ENCODE results near the gene TCEANC2.

The TCEANC2 gene

DNA sequence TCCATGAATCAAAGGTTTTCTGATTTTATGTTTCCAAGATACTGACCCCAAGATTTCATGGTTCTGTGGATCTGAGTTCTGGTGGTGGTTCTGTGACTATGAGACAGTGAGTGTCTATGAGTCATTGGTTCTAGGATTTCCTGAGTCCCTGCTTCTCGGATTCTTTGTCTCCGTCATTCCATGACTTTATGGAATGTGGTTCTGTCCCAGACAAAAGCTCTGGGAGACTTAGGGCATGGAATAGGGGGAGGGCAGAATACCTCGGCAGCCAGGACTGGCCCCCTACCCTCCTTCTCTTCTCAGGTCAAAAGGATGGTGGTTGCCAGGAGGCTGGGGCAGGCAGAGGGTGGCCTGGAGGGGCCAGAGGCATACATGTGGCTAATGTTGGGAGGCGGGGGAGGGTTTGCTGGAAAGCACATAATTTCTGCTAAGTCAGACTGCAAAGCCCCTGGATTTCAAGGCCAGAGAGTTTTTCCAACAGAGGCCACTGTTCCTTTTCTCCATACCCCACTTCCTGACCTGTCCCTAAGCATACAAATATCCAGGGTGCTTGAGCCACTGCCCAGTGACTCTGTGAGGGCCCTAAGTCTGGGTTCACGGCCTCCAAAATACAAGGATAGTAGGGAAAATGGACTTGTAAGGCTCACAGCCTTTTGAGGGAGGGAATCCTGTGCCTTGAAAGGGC lies 82.2 kb downstream of the TCEANC2 start:
- DNase-seq (ENCODE audit: low read depth, low spot score) = no peak

DNA sequence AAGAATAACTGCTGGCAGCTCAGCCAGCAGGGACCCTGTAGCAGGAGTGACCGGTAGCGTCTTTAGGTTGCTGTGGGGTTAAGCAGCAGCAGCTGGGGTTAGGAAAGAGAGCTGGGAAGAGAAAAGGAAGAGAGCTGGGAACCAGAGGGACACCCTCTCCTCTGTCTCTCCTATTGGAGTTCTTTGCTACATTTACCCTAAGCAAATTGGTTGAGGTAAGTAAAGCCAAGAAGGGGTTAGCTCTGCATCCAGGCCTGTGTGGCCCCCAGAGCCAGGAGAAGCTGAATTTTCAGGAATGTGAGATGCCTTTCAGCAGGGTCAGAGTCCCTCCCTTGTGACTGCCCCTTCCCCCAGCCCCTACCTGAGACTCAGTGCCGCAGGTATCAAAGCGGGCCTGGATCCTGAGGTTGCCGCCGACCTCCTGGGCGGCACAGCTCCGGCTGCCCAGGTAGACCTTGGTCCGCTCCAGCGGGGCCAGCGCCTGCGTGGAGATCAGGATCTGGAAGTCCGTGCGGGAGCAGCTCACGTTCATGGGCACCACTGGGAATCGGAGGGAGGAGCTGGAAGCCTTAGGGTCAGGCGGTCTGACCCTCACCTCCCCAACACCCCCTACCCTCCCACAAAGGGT lies 83.0 kb downstream of the TCEANC2 start:
- no peak for DNase-seq (ENCODE audit: low read depth, low spot score)

DNA sequence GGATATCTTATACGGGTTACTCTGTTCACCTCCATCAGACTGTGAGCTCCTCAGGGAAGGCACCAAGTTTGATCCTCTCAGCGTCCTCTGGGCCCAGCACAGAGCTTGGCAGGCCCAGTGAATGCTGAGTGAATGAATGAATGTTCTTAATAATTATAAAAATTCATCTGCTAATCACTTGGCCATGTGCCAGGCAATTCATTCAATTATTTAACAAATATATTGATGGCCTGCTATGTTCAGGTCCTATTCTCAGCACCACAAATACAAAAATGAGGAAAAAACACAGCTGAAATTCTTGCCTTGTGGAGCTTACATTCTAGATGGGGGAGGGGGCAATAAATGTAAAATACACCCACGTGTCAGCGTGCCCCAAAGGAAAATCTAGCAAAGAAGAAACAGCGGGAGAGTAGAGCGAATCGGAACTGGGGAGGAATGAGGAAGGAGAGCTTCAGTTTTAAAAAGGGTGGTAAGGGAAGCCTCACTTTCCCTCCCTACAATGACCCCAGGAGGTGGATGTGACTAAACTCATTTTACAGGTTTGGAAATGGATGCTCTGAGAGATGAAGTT lies 83.6 kb downstream of the TCEANC2 start:
- no peak for DNase-seq (ENCODE audit: low read depth, low spot score)

DNA sequence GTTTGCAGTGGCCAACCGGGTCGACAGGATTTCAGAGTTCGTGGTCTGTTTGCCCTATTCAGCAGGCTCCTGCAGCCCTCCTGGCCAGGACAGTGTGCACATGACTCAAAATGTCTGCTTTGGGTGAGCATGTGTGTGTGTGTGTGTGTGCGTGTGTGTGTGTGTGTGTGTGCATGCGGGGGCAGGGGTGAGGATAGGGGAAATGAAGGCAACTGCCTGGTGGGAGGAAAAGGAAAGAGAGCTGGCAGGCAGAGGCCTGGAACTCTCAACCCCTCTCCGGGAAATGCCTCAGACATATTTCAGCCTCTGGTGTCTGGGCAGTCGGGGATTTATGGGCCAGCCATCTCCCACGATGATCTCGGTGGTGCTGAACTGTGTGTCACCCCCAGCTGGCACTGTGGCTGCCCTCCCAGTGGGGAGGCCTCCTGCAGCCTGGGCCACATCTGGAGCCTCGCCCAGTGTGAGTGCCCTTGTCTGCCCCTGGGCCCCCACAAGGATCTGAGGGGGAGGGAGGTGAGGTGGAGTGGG lies 84.2 kb downstream of the TCEANC2 start:
- no peak for DNase-seq (ENCODE audit: low read depth, low spot score)

DNA sequence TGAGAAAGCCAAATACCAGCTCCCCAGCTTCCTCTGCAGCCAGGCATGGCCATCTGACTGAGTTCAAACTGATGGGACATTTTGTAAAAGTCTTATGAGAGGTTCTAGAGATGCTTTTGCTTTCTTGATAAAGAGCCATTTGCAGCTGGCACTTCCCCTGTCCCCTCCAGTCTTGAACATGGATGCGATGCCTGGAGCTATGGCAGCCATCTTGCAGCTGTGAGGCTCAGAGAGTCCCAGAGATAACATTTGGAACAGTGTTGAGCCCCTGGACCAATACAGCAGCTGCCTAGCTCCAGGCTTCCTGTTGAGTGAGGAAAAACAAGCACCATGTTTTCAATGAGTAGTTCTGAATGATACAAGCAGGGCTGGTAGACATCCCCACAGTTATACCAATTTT lies 85.6 kb downstream of the TCEANC2 start:
- DNase-seq (ENCODE audit: low read depth, low spot score) = no peak

DNA sequence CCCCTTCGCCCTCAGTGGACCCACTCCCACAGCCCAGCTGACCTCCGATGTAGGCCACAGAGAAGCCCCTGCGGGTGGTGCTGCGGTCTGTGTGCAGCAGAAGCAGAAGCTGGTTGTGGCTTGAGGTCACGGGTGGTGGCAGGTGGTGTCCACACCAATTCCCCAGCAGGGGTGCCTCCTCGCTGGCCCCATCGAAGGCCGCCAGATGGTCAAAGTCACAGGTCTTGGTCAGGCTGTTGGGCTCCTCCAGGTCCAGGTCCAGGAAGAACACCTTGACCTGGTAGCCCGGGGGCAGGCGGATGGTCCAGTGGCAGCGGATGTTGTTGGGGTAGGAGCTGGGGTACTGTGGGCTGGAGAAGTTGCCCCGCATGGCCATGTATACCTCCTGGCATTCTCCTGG lies 86.3 kb downstream of the TCEANC2 start:
- no peak for DNase-seq (ENCODE audit: low read depth, low spot score)

DNA sequence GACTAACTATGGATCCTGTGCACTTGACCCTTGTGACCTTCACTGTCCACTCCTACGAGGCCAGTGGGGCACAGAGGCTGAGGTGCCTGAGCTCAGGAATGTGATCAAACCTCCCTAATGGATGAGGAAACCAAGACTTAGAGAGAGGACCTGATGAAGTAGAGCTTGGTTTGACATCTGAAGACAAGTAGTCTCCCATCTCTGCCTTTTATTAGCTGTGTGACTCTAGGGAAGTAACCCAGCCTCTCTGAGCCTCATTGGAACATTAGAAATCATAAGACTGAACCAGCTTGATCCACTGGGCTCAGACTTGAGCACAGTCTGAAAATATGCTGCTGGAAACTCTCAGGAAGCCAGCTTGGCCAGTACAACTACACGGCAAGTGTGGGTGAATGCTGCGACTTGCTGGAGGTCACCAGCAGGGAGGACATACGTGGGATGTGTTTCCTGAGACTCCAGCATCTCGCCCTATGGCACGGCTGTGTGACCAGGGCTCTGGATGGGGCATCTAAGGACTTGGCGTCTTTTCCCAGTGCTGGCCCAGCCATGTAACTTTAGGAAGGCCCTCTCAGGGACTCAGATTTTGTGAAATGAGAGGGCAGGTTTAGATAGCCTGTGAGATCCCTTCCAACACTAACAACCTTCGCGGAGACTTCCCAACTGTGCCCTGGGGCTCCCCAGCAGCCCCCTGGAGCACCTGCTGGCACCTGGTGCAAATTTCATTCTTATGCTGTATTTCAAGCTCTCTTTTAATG lies 88.9 kb downstream of the TCEANC2 start:
- DNase-seq (ENCODE audit: low read depth, low spot score) = no peak

DNA sequence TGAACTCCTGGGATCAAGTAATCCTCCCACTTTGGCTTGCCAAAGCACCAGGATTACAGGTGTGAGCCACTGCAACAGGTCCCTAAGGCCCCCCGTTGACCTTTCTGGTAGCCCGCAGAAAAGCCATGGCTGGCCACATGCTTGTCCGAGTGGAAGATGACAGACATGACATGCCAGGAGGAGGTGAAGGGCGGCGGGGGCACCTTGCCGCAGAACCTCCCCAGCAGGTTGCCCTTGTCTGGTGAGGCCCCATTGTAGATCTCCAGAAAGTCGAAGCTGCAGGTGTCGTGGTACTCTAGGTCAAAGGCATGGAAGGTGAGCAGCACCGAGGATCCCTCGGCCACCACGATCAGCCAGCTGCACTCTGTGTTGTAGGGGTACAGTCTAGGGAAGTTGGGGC lies 91.0 kb downstream of the TCEANC2 start:
- DNase-seq (ENCODE audit: low read depth, low spot score) = no peak

DNA sequence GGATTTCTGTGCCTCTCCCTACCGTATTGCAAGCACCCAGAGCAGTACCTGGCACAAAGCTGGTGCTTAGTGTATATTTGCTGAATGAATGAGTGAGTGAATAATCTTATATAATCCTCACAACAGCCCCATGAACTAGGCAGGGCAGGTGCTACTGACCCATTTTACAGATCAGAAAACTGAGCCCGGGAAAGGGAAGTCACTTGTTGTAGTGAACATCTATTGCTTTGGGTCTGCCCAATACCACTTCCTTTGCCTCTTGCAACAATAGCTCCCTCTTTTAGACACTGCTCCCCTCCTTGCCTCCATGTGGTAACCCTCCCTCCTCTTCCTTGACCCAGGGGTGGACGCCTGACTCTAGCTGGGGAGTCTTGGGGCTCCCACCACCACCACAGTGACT lies 96.3 kb downstream of the TCEANC2 start:
- DNase-seq (ENCODE audit: low read depth, low spot score) = no peak

DNA sequence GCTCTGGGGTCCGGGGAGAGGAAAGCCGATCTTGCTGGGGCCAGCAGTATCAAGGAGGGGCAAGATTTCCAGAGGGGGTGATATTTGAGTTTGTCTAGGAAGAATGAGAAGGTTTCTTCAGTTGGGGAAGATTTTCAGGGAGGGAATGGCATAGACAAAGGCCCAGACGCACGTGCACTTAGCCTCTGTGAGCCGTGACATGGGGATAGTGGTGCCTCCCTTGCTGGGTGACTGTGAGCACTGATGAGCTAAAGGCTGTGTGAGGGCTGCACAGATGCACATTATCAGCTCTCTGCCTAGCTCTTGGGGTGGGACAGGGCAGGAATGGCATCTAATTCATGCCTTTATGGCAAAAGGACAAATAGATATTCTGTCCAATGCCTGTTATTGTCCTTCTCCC lies 97.6 kb downstream of the TCEANC2 start:
- DNase-seq (ENCODE audit: low read depth, low spot score) = no peak

DNA sequence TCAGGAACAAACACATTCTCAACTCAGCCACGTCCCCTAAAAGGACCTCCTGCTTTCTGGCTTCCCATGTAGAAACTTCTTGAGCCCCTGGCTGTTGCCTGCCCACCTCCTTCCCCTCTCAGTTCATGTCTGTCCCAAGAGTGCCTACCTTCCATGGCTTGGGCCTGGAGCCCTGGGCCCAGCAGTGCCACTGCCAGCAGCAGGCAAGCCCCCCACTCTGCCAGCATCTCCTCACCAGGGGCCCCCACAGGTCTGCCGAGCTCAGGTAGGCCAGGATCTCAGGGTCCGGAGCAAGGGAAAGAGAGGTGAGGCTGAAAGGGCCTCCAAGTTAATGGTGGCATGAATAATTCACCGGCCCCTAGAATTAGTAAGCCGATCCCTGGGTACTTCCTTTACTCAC lies 99.3 kb downstream of the TCEANC2 start, which contains the start of gene CDCP2:
TSS of gene CDCP2 (minus strand) at position 305 of the 400 bp plus-strand sequence. CDS start at position 227, 78 bp downstream.
- DNase-seq (ENCODE audit: low read depth, low spot score) = no peak

DNA sequence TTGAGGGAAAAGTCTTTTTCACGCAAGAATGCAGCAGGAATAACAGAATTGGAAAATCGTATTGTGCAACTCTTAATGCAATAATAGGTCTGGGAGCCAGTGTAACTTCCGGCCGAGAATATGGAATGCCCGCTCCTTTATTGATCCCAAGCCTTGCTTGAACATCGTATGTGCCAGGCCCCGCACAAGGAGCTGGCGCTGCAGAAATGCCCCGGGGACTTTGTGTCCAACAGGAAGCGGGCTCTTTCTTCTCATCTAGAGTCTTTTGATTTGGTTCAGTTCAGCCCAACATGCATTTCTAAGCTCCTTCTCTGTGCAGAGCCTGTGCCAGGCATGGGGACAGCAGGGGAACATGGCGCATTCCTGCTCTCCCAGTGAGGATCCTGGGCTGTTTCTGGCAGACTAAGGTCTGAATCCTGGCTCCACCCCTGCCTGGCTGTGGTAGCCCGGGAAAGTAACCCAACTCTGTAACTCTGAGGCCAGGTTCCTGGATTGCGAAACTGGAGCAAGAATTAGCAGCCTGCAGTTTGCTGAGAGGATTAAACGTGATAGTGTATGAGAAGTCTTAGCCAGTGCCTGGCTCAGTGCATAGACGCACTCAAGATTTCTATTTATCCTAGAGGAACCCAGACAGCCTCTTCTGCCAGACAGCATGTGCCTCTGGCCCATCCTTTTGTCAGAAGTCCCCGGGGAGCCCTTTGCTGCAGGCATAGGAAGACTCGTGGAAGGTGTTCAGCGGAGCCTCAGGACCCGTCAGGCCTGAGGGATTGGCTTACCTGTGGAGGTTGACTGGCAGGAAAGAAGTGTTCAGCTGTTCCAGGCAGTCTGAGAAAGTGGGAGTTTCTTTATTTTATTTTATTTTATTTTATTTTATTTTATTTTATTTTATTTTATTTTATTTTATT lies 100.4 kb downstream of the TCEANC2 start:
- DNase-seq (ENCODE audit: low read depth, low spot score) = no peak

All from activated naive CD8-positive, alpha-beta T cell treated with anti-CD3 and anti-CD28 coated beads, Interleukin-2, amount 50 U/mL, for 16 hours (primary cell).